ENCODE measurements around the gene CREB5. TPM values are rescaled to one million over a fixed set of nuclear protein-coding genes. Genes with fewer than 3 reads are reported as not detected.

Gene CREB5
- total and polyA plus RNA-seq, 2 of the 8 experiments (the other 6 are each of a cell fraction or from before 2014, with no cell fraction given), result 2.4 to 2.7 TPM

- no peak overlapping the region for H2BK20ac ChIP-seq (ENCODE audit: low read length)
- no peaks in the 10 kb centered on the region for H3K9me3 ChIP-seq (ENCODE audit: insufficient read depth in 2 of 2, low read depth in 1 of 2, low read length in 1 of 2)
- H3K4me1 ChIP-seq (replicated peaks in 1 of 4; ENCODE audit: control insufficient read depth in 3 of 4, insufficient read depth in 4 of 4, low read length in 3 of 4), result peaks cover 0 to 2% (median 0%) of the 10 kb centered on the region in 4 experiments; a peak in 1 of 7 replicates
- H3K4me2 ChIP-seq (ENCODE audit: insufficient read depth in 1 of 2, low read depth in 2 of 2, low read length in 2 of 2), result no peak overlapping the region
- H2BK120ac ChIP-seq (replicated peaks; ENCODE audit: low read depth, low read length), result no peak overlapping the region
- no peak overlapping the region for H4K5ac ChIP-seq (ENCODE audit: insufficient read length, low read depth, low read length)
- no peaks in the 10 kb centered on the region for H3K79me2 ChIP-seq (ENCODE audit: control insufficient read depth in 1 of 2, insufficient read depth in 2 of 2, low read length in 2 of 2)
- H3K9ac ChIP-seq (replicated peaks in 1 of 4; ENCODE audit: extremely low read depth in 1 of 4, low read depth in 3 of 4, low read length in 3 of 4), result no peak overlapping the region
- H2BK5ac ChIP-seq (ENCODE audit: low read depth, low read length), result no peak overlapping the region
- no peak overlapping the region for H3K18ac ChIP-seq (ENCODE audit: extremely low read depth, low read length)
- DNase-seq (ENCODE audit: low read depth in 1 of 2, low spot score in 2 of 2) (no peak), FAIRE-seq (no peak)
- H3K56ac ChIP-seq (replicated peaks; ENCODE audit: insufficient read length, low read depth, low read length), result no peak overlapping the region
- no peaks in the 10 kb centered on the region for H3K79me1 ChIP-seq (ENCODE audit: low read depth, low read length)
- no peaks in the 10 kb centered on the region for H4K20me1 ChIP-seq (replicated peaks in 1 of 2; ENCODE audit: control insufficient read depth in 1 of 2, insufficient read depth in 2 of 2, low read length in 2 of 2)
- H2AFZ ChIP-seq (ENCODE audit: low read length), result no peak overlapping the region
- H3K23ac ChIP-seq (ENCODE audit: insufficient read length), result no peak overlapping the region
- H3K4me3 ChIP-seq (ENCODE audit: extremely low read depth in 1 of 4, insufficient read depth in 2 of 4, low read depth in 3 of 4, low read length in 4 of 4), result no peak overlapping the region
- WGBS, 2 experiments (ENCODE audit: extremely low coverage in 1 of 2, insufficient coverage in 1 of 2, insufficient read length in 1 of 2, insufficient replicate concordance in 2 of 2, low coverage in 1 of 2, low lambda C conversion rate in 2 of 2, missing lambda C conversion rate in 1 of 2), result 90% methylated on average over 1 of the region's 1 CpG; no CpG with 5 or more reads in 1 of the 2 experiments
- H2AK5ac ChIP-seq (ENCODE audit: low read depth, low read length), result no peak overlapping the region
- H2BK12ac ChIP-seq (ENCODE audit: low read depth, low read length), result no peak overlapping the region
- POLR2A ChIA-PET (ENCODE audit: partially characterized antibody), result interaction anchor here (0.6 kb wide), 1 partner anchor 10 kb away, joined by 3 read pairs; no protein-coding TSS in a partner anchor
- H4K8ac ChIP-seq (ENCODE audit: extremely low read depth, insufficient read depth, low read length), result no peak overlapping the region
- CTCF ChIA-PET (ENCODE audit: partially characterized antibody), result no interaction called here
- no peak overlapping the region for H3K14ac ChIP-seq (ENCODE audit: insufficient read length)
- H2BK15ac ChIP-seq (ENCODE audit: low read length), result no peak overlapping the region
- no peak overlapping the region for H3K4ac ChIP-seq (replicated peaks; ENCODE audit: insufficient read length, low read depth, low read length)
- H3K27ac ChIP-seq (ENCODE audit: low read depth, low read length), result no peak overlapping the region
- no peaks in the 10 kb centered on the region for H3K27me3 ChIP-seq (replicated peaks in 1 of 4; ENCODE audit: control insufficient read depth in 3 of 4, extremely low read depth in 1 of 4, insufficient read depth in 3 of 4, low read length in 3 of 4)
- H3K23me2 ChIP-seq (ENCODE audit: low read depth, low read length), result no peaks in the 10 kb centered on the region; the same call in 1 of the 2 replicates
- H3K36me3 ChIP-seq (ENCODE audit: control insufficient read depth in 2 of 4, insufficient read depth in 4 of 4, low read length in 3 of 4), result no peaks in the 10 kb centered on the region
- no peak overlapping the region for H4K91ac ChIP-seq (replicated peaks; ENCODE audit: insufficient read length, low read length)
- no peak for TF ChIP-seq POLR2AphosphoS5 (IDR thresholded peaks at IDR 0.05; ENCODE audit: low read depth, low read length)
- no peak for TF ChIP-seq SP4 (IDR thresholded peaks at IDR 0.05; ENCODE audit: low read length)
- no peak for TF ChIP-seq FOSL1 (IDR thresholded peaks at IDR 0.05; ENCODE audit: insufficient read depth, low read depth, low read length)
- no peak for TF ChIP-seq NANOG (IDR thresholded peaks at IDR 0.05; ENCODE audit: insufficient read depth, low read depth, low read length, poor library complexity, severe bottlenecking)
- no peak for TF ChIP-seq KDM4A (IDR thresholded peaks at IDR 0.05; ENCODE audit: low read depth, low read length, severe bottlenecking)
- TF ChIP-seq NRF1 (IDR thresholded peaks at IDR 0.05; ENCODE audit: low read depth, low read length), result no peak
- no peak for TF ChIP-seq USF2 (IDR thresholded peaks at IDR 0.05; ENCODE audit: low read length)
- no peak for TF ChIP-seq KDM5A (IDR thresholded peaks at IDR 0.05; ENCODE audit: low read length)
- no peak for TF ChIP-seq EZH2 (IDR thresholded peaks at IDR 0.05; ENCODE audit: low read depth, low read length, severe bottlenecking)
- TF ChIP-seq TAF1 (IDR thresholded peaks at IDR 0.05; ENCODE audit: low read depth, low read length), result no peak
- no peak for TF ChIP-seq CHD2 (IDR thresholded peaks at IDR 0.05; ENCODE audit: low read length)
- no peak for TF ChIP-seq SIRT6 (IDR thresholded peaks at IDR 0.05; ENCODE audit: low read length)
- TF ChIP-seq RFX5 (IDR thresholded peaks at IDR 0.05; ENCODE audit: borderline replicate concordance, low read depth, low read length), result no peak
- no peak for TF ChIP-seq RNF2 (IDR thresholded peaks at IDR 0.05; ENCODE audit: borderline replicate concordance, low read depth, low read length, missing control alignments, poor library complexity, severe bottlenecking)
Observed at GRCh38 chr7:28608237-28608656, 195.9 kb downstream of the CREB5 start.
